GM03348 (cell line): ENCODE results near the gene MRPS9.

Experiments used
- DNase-seq: peaks from one replicate; pipeline ENCODE4 v3.0.0; 2012; ENCODE audit warnings: low spot score

The MRPS9 gene

DNA sequence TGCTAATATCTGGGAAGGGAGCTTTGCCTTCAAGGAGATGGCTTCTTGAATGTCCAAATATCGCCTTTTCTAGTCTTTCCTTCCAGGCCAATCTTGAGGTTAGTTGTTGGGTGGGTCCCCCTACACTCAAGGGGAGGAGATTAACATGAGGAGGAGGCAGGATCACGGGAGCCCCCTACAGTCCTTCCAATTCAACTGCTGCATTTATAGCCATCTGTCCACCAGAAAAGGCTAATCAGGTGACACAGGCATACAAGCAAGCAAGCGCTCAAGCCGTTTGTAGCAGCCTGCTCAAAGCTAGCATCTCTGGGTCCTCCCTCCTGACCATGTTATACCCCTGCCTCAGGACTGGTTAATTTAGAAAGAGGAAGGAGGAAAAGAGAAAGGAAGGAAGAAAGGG, 87.6 kb downstream of the MRPS9 start:
- no peak for DNase-seq

- DNase-seq, result no peak
These were observed 88.1 kb downstream of the MRPS9 start for GRCh38 chr2:105125920-105126319.

DNA sequence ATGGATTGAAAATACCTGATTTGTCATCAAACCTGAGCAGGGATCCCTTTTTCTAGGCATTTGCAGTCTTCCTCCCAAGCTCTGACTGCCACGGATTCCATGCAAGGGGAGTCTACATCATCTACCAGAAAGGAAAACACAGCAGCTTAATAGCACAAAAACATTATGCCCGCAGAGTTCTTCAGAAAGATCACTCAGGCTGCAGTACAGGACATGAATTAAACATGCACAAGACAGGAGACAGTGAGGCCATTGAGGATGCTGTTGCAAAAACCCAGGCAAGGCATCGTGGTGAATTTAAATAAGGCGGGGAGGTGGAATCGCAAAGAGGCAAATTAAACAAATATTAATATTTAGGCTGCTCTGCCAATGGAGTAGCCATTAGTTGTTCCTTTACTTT, 88.5 kb downstream of the MRPS9 start:
- DNase-seq, result no peak

DNA sequence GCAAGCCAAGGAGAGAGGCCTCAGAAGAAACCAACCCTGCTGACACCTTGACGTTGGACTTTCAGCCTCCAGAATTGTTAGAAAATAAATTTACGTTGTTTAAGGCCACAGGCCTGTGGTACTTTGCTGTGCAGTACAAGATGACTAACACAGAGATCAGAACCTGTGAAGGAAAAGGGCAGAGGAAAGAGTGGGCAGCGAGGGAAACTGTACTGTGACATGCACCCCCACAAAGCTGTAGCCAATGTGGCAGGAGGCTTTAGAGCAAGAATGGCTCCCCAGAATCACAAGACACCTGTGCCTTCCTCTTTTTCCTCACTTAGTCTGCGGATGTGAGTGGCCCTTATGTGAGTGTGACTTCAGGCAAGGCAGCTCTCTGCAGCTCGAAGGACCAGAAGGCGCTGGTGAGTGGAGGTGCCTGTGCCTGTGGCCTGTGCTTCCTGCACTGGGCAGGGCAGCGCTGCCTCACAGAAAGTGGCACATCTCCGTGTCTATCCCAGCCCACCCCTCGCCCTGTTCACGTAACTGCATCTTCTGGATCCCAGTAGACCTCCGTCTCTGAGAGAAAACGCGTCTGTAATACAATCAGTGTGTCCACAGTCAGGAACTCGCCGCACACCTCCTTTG, 89.5 kb downstream of the MRPS9 start:
- DNase-seq, result no peak

DNA sequence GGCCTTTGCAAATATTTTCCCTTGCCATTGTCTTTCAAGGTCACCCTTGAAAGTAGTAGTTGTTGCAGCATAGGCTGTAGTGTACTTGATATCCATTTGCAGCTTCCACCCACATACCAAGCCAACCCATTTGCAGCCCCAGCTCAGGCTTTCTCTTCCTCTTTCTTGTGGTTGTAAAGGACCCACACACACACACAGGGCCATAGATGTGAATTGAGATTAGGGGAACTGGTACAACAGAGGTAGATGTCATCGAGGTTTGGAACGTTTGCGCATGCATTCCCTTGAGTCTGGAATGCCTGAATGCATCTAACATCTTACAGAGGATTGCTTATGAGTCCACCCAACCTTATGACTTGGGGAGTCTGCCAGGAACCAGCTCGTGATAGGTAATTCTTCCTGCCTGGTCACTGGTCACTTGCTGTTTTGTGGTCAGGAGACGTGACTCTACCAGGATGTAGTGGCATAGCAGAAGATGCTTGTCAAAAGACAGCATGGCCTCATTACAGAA, 91.9 kb downstream of the MRPS9 start:
- DNase-seq, result no peak

GRCh38 chr2:105130546-105130945, 92.7 kb downstream of the MRPS9 start:
- DNase-seq, result no peak

DNA sequence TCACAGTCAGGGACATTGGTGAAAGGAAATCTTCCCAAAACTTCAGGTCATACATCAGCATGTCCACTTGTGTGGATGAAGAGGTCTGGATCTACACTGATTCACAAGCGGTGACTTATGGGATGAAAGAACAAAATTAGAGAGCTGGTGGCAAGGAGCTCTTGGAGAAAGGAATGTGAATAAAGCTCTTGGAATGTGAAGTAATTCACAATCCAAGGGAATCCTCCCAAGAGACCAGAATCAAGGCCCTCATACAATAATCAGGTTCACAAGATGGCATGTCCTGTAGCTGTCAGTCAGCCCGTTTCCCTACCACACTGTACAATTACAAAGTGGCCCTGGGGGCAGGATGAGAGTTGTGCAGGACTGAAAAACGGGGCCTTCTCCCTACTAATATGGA, 96.2 kb downstream of the MRPS9 start:
- peak; percentile 25 for DNase-seq

DNA sequence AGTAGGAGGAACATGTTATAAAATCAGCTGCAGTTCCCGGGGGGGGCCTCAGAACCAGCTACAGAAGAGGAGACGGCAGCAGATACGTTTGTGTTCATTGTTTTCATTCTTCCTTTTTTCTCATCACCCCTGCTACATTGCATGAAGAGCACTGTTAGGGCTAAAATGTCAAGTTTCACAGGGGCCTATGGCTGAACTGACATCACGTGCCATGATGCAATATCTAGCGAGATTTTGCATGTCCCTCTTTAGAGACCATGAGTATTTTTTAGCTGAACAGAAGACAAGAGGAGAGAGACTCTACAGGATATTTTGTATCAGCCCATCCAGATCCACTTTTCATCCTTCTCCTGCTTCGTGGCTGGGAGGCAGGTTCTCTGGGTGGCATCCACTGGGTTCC, 97.6 kb downstream of the MRPS9 start:
- no peak for DNase-seq

- DNase-seq, result no peak
These were observed 98.5 kb downstream of the MRPS9 start for GRCh38 chr2:105136394-105136793.

GRCh38 chr2:105138643-105139042, 100.8 kb downstream of the MRPS9 start:
- no peak for DNase-seq

DNA sequence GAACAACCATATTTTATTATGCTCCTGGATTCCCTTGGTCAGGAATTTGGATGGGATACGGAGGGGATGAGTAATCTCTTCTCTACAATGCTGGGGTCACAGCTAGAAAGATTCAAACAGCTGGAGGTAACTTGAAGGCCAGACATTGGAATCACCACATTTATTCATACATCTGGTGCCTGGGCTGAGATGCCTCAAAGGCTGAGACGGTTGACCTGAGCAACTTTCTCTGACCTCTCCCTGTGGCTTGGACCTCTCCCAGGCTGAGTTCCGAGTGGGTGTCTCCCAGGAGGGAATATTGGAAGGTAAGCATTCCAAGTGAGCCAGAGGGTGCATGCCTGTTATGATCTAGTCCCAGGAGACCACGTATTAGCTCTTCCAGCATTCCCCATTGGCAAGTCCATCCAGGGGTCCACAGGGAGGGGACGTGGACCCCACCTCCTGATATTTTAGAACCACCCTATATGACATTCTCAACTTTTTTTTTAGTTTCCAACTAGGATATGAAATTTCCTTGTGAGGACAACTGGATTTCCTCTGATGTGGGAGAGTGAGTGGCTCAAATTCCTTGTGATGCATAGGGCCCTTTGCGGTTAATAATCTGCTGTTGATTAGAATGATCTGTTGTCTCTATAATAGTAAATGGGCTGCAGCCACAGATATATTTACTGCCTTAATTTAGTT, 101.8 kb downstream of the MRPS9 start:
- DNase-seq, result peak; percentile 37

- no peak for DNase-seq
These were observed 102.3 kb downstream of the MRPS9 start for GRCh38 chr2:105140240-105140568.

DNA sequence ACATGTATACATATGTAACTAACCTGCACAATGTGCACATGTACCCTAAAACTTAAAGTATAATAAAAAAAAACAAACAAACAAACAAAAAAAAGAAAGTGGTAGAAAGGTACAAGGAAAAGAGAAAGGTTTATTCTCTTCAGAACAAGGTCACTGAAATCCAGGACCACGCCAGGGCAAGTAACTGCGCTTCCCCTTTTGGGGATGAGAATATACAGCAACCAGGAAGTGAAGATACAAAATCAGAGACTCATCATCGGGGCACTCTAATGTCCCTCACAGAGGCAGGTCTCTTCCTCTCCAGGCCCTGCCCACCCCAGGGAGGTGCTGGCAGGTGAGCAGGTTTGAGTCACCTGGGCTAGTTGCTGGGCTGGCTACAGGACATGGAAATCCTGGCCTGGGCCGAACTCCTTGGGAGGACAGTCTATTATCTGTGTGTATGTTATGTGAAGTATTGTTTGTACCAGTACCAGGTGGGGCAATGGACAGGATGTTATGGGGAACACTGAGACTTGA, 103.3 kb downstream of the MRPS9 start:
- no peak for DNase-seq

- no peak for DNase-seq
These were observed 104.4 kb downstream of the MRPS9 start for GRCh38 chr2:105142239-105142638.

DNA sequence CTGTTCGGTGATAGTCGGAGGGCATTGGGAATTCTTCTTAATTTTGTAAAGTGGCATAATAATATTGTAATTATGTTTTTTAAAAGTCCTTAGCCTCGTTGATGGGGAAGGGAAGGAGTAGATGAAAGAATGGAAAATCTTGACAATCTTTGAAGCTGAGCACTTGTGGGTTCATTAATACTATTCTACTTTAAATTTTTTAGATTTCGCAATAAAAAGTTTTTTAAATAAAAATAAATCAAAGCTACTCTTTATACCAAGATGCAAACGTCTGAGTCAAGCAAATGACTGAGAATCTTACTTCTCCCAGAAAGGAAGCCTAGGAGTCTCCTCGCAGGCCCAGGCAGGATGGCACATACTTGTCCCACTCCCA, 105.2 kb downstream of the MRPS9 start:
- DNase-seq, result no peak

- peak; percentile 33 for DNase-seq
These were observed 105.7 kb downstream of the MRPS9 start for GRCh38 chr2:105143467-105144151.

DNA sequence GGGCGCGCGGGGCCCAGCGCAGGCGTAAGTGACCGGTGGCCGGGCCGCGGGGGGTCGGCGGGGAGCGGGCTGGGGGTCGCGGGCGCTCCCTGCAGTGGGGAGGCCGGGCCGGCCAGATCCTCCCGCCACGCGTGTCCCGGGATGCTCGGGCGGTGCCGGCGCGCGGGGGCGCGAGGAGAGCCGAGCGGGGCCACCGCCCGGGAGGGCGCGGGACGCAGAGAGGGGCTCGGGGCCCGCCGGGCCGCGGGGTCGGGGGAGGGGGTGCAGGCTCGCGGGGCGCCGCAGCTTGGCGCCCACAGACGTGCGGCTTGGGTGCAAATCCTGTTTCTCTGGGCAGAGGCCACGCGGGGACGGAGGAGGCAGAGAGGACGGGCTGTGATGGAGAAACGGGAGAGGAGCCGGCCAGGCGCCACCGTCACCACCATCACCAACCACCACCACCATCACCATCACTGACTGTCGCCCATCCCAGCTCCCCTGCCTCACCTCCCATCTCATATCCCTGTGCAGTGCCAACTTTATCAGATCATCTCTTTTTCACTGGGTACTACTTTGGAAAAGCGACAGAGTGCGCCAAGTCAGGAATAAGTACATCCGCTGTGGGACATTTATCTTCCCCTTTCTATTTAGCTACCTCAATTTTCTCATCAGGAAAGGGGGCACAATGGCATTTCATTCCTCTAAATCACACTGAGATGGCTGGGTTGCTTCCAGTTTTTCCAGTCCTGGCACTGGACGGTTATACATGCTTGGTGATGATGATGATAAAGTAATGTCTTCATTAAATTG, 106.5 kb downstream of the MRPS9 start:
- peak; percentile 9 for DNase-seq

DNA sequence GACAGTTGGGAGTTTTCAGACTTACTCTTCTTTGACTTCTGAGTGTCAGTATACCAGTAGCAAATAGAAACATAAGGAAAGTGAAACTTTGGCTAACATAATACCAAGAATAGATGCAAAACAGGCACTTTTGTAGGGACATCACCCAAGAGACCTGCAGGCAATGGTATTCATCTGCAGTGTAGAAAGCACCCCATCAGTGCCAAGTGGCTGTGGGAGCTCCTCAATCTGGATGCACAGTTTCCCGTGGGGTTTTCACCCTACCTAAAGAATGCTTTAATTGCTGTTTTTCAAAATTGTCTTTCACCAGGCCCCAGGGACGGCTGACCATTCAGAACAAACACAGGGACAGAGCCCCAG, 107.1 kb downstream of the MRPS9 start:
- no peak for DNase-seq

GRCh38 chr2:105149272-105149671, 111.4 kb downstream of the MRPS9 start:
- no peak for DNase-seq
